B cell (primary cell): ENCODE results near the gene SHROOM2.

Source experiments
- EZH2 ChIP-seq: IDR thresholded peaks from 2 replicates; pipeline ENCODE4 v1.6.1; 2012; ENCODE audit warnings: borderline replicate concordance, low read depth, mild to moderate bottlenecking, moderate library complexity, low read length; ENCODE audit not compliant: insufficient read depth, poor library complexity, severe bottlenecking
- TF ChIP-seq, protein P1 (sequence below): fragments of 200-600 bp; IDR thresholded peaks from one replicate; pipeline ENCODE4 v1.8.0; 2022; ENCODE audit warnings: antibody characterized with exemption, mild to moderate bottlenecking

DNA sequence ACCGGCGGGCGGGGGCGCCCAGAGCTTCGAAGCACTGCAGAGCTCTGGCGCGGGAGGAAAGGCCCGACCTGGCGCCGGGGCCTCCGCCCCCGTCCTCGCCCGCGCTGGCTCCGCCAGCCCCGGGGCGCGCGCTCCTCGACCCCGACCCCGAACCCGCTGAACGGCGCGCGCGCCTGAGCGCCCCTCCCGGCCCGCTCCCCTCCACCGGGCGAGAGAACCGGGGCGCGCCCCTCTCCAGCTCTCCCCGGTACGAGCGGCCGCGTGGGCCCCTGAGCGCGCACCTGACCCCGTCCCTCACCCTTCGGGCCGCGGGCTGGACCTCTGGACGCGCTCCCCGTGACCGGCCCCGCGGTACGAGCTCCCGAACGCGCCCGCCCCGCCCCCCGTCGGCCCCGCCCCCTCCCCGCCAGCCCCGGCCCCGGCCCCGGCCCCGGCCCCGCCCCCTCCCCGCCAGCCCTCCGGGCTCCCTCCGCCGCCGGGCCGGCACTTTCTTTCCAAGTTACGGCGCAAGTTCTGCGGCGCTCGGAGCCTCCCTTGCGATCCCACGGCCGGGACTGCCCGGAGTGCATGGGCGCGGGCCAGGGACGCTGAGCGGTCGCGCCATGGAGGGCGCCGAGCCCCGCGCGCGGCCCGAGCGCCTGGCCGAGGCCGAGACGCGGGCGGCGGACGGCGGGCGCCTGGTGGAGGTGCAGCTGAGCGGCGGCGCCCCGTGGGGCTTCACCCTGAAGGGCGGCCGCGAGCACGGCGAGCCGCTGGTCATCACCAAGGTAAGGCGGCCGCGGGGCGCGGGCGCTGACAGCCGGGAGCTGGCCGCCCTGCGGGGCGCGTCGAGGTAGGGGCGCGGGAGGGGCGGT is at the start of gene SHROOM2:
- TF ChIP-seq, protein P1, sequence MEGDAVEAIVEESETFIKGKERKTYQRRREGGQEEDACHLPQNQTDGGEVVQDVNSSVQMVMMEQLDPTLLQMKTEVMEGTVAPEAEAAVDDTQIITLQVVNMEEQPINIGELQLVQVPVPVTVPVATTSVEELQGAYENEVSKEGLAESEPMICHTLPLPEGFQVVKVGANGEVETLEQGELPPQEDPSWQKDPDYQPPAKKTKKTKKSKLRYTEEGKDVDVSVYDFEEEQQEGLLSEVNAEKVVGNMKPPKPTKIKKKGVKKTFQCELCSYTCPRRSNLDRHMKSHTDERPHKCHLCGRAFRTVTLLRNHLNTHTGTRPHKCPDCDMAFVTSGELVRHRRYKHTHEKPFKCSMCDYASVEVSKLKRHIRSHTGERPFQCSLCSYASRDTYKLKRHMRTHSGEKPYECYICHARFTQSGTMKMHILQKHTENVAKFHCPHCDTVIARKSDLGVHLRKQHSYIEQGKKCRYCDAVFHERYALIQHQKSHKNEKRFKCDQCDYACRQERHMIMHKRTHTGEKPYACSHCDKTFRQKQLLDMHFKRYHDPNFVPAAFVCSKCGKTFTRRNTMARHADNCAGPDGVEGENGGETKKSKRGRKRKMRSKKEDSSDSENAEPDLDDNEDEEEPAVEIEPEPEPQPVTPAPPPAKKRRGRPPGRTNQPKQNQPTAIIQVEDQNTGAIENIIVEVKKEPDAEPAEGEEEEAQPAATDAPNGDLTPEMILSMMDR = no peak
- TF ChIP-seq EZH2 = no peak
